Measurements from ENCODE around the gene MGAT4D. TPM values are rescaled to one million over a fixed set of nuclear protein-coding genes. Genes with fewer than 3 reads are reported as not detected.

The MGAT4D gene
- total RNA-seq, 1 experiment from 2014 or later = not detected

DNA sequence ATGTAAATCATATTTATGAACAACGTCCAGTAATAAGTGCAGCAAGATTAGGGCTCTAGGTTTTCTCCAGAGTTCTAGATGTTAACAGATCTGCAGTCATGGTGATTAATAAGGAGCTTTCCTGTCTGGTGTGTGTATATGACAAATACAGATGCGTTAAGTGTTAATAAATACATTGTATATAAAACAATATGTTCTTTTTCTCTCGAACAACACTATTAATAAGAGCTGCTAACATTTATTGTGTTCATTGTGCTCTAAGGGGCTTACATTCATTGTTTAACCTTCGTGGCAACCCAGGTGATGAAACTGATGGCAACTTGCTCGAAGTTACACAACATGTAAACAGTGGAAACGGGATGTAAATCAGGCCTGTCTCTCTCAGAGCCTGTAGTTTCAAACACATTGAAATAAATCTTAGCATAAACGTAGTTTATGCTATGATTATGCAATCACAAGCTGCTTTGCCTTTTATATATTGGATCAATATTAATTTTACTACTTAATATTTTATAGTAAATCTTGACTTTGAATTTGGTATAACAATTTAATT is 70.1 kb downstream of the MGAT4D start:
- H3K27me3 ChIP-seq (ENCODE audit: insufficient read depth, low read length) = no peaks in the 10 kb centered on the region
- peak; percentile 24 for DNase-seq (ENCODE audit: low read depth, low spot score)
- H3K36me3 ChIP-seq (ENCODE audit: control insufficient read depth in 1 of 2, insufficient read depth in 2 of 2, low read length in 2 of 2) = no peaks in the 10 kb centered on the region
- peak overlapping the region; percentile 98 for H3K4me2 ChIP-seq (ENCODE audit: low read length)
- RAD21 ChIA-PET (ENCODE audit: low non-redundant PET in 1 of 2, low total read pairs in 2 of 2, uncharacterized antibody in 2 of 2, unreplicated experiment in 2 of 2) = no interaction called here
- no peaks in the 10 kb centered on the region for H3K9me3 ChIP-seq (ENCODE audit: control insufficient read depth in 1 of 2, insufficient read depth in 1 of 2, low read depth in 1 of 2, low read length in 2 of 2)
- BruUV-seq (replicated peaks) = no TSS peak
- POLR2A ChIA-PET = no interaction called here
- H2AFZ ChIP-seq (ENCODE audit: low read depth, low read length, poor library complexity, severe bottlenecking) = peak overlapping the region; percentile 88
- intact Hi-C loops (cut with micrococcal nuclease) = no loop called here
- no peaks in the 10 kb centered on the region for H4K20me1 ChIP-seq (ENCODE audit: insufficient read depth)
- H3K4me1 ChIP-seq (ENCODE audit: control insufficient read depth in 1 of 2, insufficient read depth in 2 of 2, low read length in 2 of 2) = peaks cover 3 to 11% of the 10 kb centered on the region in 2 experiments; a peak in 3 of 4 replicates
- H3K9me2 ChIP-seq (ENCODE audit: insufficient read depth) = no peaks in the 10 kb centered on the region
- no peak for ATAC-seq
- CTCF ChIA-PET = no interaction called here
- no peaks in the 10 kb centered on the region for H3K79me2 ChIP-seq (ENCODE audit: insufficient read depth, low read length)
- TF ChIP-seq, protein P1, sequence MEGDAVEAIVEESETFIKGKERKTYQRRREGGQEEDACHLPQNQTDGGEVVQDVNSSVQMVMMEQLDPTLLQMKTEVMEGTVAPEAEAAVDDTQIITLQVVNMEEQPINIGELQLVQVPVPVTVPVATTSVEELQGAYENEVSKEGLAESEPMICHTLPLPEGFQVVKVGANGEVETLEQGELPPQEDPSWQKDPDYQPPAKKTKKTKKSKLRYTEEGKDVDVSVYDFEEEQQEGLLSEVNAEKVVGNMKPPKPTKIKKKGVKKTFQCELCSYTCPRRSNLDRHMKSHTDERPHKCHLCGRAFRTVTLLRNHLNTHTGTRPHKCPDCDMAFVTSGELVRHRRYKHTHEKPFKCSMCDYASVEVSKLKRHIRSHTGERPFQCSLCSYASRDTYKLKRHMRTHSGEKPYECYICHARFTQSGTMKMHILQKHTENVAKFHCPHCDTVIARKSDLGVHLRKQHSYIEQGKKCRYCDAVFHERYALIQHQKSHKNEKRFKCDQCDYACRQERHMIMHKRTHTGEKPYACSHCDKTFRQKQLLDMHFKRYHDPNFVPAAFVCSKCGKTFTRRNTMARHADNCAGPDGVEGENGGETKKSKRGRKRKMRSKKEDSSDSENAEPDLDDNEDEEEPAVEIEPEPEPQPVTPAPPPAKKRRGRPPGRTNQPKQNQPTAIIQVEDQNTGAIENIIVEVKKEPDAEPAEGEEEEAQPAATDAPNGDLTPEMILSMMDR (IDR thresholded peaks at IDR 0.05 in 2 of 3, conservative IDR thresholded peaks at IDR 0.05 in 1 of 3; ENCODE audit: borderline replicate concordance in 1 of 3, insufficient read depth in 1 of 3, low read depth in 2 of 3, low read length in 2 of 3) = no peak
- TF ChIP-seq EGR1 (IDR thresholded peaks at IDR 0.05; ENCODE audit: low read depth) (no peak), CEBPB (IDR thresholded peaks at IDR 0.05; ENCODE audit: low read depth) (peak; percentile 92), SP1 (IDR thresholded peaks at IDR 0.05; ENCODE audit: low read depth) (peak; percentile 39), ZFX (IDR thresholded peaks at IDR 0.05) (no peak), TCF7L2 (IDR thresholded peaks at IDR 0.05; ENCODE audit: borderline replicate concordance, extremely low read depth, insufficient read depth, insufficient read length) (no peak)
- TF ChIP-seq, protein P2, sequence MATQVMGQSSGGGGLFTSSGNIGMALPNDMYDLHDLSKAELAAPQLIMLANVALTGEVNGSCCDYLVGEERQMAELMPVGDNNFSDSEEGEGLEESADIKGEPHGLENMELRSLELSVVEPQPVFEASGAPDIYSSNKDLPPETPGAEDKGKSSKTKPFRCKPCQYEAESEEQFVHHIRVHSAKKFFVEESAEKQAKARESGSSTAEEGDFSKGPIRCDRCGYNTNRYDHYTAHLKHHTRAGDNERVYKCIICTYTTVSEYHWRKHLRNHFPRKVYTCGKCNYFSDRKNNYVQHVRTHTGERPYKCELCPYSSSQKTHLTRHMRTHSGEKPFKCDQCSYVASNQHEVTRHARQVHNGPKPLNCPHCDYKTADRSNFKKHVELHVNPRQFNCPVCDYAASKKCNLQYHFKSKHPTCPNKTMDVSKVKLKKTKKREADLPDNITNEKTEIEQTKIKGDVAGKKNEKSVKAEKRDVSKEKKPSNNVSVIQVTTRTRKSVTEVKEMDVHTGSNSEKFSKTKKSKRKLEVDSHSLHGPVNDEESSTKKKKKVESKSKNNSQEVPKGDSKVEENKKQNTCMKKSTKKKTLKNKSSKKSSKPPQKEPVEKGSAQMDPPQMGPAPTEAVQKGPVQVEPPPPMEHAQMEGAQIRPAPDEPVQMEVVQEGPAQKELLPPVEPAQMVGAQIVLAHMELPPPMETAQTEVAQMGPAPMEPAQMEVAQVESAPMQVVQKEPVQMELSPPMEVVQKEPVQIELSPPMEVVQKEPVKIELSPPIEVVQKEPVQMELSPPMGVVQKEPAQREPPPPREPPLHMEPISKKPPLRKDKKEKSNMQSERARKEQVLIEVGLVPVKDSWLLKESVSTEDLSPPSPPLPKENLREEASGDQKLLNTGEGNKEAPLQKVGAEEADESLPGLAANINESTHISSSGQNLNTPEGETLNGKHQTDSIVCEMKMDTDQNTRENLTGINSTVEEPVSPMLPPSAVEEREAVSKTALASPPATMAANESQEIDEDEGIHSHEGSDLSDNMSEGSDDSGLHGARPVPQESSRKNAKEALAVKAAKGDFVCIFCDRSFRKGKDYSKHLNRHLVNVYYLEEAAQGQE (IDR thresholded peaks at IDR 0.05; ENCODE audit: low read depth) = no peak
- peak overlapping the region; percentile 43 for H3K9ac ChIP-seq (ENCODE audit: low read length)
- H3K27ac ChIP-seq (ENCODE audit: low read depth, low read length) = no peak overlapping the region
- peak overlapping the region; percentile 56 to 67 for H3K4me3 ChIP-seq (replicated peaks in 1 of 2; ENCODE audit: low read depth in 1 of 2, low read length in 2 of 2)

All from HCT116 (cell line).